GM21367 (cell line): ENCODE results near the gene GART.
"Not testable (repeated sequence)": the region's sequence is repeated elsewhere in the genome, so short reads cannot be mapped to it uniquely, and the experiment has no call there.

Experiments used
- ATAC-seq: cut with Tn5 transposase; IDR thresholded peaks from one replicate; pipeline ENCODE4 v1.9.1; 2021; ENCODE audit not compliant: unreplicated experiment

GART gene

DNA sequence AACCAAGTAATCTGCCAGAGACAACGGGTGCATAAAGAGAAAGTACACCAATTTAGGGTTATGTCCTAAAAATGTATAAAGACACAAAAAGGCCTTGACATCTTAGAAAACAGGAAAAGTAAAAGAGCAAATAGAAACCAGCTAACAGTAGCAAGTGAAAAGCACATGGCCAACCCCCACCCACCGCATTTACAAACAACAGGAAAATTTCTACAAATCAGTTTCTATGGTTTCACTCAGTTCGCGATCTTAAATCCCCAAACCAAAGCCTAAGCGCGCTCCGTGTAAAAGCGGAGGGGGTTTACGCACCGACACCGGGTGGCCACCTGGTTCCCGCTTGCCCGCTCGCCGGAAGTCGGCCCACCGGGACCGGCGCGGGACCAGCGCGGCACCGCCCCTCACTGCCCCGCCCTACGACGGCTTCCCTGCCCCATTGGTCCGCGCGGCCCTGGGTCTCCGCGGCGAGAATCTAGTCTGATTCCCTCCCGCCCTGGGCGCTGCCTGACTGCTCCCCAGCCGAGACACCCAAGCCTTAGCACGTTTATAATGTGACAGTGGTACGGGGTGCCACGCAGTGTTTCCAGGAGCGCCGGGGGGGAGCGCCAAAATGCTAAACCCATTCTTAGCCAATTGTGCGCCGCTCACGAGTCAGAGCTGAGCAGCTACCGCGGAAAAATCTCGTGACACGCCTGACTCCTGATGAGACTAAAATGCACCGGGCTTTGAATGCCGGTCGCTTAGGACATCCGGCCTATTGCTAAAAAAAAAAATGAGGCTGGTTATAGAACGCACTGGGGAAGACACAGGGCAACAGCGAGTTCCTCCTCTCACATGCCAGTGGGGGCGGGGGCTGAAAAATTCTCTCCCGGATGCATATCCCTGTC, at the start of gene GART:
Gene GART (minus strand): TSS at position 362 of the 884 bp plus-strand sequence. CDS start 2,802 bp downstream, outside the sequence.
- peak; percentile 41 for ATAC-seq

DNA sequence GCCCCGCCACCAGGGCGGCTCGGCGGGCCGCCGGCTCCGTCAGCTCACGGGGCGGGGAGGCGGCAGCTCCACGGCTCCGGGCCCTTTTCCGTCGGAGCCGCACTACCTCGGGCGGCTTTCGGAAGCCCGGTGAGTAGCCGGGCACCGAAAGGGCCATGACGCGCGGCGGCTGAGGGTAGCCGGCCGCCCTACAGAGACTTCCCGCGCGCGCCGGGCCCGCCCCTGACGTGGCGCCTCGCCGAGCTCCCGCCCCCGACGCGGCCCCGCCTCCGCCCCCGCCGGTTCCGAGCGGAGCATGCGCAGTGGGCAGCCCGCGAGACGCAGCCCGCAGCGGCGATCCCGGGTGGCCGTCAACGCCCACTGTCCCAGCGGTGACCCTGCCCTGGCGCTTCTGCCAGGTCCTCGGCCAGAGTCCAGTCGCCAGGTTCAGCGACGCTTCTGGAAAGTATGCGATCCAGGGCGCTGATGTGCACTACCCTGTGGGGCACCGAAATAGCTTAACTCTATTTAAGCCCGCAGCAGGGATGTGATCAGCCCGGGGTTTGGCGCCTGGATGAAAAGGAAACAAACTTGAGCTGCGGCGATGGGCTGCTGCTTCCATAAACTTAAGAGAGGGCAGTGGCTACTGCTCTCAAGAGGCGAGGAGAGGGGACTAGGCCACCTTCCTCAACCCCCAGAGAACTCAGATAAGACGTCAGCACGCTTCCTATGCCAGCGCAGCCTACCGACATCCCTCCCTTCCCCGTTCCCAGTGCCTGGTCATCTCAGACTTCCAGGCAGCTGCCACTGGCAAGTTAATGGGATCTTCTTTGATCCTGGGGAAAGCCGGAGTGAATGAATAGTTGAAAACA, 46.8 kb upstream of the GART start, which contains the start of gene DONSON:
Gene DONSON (minus strand): TSS at position 200 of the 851 bp plus-strand sequence. CDS start 43 bp downstream, at position 157.
- peak; percentile 80 for ATAC-seq

DNA sequence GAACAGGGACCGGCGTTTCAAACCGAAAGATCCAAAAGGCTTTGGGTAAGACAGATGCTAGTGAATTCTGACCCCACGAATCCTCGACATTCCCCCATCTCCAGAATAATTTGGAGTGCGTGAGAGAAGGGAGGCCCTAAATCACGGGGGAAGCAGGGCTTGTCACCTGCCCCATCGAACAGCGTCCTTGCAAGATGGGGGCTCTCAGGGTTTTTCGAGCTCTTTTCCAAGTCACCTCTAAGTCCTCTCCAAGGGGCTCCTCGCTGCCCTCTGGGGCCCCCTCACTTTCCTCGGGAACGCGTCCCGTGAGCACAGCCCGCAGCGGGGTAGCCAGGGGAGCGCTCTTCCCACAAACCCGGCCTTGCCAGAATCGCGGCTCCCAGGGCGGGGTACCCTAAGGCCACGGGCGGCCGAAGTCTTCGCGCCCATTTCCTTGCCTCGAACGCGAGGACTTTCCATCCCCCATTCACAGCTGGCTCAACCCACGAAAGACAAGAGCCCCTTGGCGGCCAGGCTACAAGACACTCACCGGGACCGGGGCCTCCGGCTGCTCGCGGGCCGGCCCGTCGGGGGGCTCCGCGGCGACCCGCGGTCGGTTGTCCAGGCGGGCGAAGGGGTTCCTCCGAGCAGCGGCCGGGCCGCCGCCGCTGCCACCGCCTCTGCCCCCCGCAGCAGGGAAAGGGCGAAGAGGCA, 46.0 kb upstream of the GART start:
- ATAC-seq, result peak; percentile 23

DNA sequence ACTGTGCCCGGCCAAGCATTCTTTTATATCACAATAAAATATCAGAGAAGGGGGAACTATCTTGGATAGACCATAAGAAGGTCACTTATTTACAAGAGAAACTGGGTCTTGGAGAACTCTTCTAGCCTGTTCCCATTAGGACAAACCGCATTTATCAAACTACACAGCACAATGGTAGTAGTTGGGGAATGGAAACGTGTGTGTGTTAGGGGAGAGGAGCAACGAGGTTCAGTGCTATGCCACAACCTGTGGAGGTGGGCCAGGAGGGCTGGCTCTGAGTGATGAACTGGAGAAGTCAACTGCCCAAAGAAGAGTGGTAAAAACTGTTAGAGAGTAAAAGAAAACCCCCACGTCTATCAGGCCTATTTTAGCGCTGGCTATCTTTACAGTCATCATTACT, 45.0 kb upstream of the GART start:
- ATAC-seq, result no peak

DNA sequence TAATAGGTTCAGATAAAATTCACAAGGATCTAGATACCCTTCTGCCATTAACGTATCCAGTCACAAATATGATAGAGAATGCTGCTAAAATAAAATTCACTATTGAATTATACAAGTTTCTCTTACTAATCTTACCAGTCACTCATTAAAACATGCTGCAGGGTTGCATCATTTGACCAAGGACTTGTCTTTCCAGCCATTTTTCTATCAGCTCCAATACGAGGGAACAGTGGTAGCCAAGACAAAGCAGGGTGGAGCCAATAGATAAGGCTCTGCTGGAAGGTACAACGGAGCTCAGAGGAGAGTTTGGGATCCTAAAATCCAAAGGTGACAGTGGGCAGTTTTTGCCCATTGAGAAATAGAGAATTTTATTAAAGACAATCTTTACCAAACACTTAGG, 42.5 kb upstream of the GART start:
- no peak for ATAC-seq

DNA sequence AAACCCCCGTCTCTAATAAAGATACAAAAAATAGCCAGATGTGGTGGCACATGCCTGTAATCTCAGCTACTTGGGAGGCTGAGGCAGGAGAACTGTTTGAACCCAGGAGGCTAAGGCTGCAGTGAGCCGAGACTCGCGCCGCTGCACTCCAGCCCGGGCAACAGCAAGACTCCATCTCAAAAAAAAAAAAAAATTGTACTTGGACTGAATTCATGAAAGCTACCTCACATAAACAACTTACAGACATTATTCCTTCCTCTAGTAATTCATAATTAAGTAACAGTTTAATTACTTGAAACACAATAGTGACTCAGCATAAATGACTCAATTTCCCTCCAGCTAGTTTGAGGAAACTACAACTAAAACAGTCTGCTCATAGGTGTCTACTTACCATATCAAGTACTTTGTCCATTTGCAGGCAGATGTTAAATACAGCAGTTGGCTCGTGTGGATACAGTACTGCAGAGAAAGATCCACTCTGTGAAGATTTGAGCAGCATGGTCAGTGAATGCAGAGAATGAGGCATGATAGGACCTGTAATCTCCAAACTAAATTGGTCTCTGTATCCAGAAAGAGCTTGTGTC, 37.1 kb upstream of the GART start:
- no peak for ATAC-seq

DNA sequence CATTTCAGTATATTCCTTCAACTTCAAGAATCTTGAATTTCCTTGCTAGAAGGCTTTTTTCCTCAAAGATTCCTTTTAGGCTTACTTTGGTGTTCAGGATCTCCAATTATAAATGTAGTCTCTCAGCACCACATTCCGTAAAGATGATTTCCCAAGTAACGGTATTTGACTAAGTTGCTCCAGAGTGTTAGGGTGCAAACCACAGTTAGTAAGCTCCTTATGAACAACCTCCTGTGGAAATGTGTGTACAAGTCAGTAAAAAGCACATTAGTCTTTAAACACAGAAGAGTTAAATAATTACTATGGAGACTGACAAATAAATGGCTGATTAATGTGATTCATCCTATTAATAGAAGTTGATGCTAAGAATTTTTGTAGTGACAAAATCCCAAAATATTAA, 36.3 kb upstream of the GART start:
- ATAC-seq, result no peak

DNA sequence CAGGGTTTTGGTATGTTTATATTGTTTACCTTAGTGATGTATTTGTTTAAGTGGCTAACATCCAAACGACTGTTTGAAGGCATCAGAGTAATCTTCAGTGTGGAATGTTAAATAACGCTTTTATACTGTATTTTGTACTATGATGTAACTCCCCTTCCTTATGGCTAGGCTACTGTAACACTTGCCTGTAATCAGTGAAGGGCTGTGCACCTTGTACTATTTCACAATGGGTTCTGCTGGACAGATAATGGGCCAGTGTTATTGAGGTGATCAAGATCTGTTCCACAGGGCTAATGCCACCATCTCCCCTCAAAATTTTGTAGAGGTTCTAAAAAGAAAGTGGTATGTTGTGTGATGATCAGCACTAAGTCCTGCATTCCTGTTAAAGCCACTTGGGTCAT, 34.8 kb upstream of the GART start:
- not testable (repeated sequence) for ATAC-seq

DNA sequence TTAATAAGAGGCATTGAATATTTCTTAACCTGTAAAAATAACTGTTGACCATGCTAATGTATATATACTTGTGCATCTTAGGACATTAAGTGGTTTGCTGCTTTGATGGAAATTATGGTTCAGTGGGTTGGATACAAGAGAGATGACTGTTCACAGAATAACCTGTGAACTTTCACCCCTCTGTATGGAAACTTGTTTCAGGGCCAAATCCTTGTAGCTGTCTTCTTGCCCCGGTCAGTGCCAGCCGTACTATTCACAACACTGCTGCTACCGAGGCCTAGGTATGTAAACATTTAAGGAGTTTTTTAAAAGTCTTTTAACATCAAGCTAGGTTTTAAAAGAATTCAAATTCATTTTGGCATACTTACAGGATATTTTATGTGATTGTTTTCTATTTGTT, 30.4 kb upstream of the GART start:
- ATAC-seq, result no peak

DNA sequence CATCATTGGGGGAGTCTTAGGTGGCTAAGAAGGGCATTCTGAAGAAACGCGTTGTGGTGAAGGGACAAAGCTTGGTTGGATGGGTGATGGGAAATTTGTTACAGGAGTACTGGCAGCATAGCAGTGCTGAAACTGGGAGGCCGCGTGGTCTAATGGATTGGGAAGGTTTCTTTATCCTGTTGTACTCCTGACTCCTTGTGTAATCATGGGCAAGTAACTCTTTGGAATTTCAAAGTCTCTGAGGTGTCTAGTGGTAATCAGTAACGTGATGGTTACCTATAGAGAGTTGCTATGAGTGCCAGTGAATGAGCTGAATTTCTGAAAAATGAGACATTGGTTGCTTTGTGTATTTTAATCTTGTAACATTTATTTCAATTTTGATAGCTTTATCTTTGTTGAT, 28.1 kb upstream of the GART start:
- ATAC-seq, result no peak

DNA sequence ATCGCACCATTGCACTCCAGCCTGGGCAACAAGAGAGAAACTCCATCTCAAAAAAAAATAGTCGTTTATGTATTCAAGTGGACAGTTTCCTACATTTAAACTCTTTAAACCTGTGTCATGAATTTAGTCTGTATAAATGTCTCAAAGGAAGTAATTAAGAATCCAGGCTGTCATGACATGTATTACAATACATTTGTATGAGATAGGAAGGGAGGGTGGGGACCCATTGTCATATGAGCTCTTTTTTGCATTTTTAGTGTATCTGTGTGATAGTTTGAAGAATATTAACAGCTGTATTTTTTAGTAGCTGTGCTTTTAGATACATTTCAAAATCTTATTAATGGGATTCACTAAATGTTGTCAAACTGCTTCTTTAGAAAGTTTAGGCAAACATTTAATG, 26.5 kb upstream of the GART start:
- ATAC-seq, result no peak

DNA sequence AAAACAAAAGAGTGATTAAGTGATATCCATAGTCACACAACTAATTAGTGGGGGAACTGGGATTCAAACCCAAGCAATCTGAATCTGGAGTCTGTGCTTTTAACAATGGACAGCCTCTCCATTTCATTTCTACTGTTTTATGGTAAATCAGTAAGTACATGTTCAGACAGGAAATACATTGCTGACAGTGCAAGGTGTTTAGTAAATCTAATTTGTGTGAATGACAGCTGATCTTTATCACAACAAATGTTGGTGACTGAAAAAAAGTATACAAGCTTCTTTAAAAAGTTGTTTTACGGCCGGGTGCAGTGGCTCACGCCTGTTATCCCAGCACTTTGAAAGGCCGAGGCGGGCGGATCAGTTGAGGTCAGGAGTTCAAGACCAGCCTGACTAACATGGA, 26.0 kb upstream of the GART start:
- no peak for ATAC-seq

DNA sequence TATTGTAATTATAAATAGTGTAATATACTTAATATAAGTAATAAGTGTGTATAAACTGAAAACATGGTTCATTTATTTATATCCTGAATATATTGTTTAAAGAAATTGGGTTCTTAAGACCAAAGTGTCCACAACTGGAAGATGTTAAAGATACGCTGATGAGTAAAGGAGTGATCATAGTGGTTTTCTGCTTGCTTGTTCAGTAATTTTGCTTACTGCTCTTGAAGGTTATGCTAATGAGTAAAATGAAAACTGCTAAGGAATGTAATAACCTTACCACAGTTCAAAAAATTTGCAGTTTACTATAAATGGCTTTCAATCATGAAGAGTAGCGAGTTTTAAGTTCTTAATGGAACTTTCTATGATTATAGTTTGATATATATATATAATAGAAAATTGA, 24.6 kb upstream of the GART start:
- no peak for ATAC-seq

DNA sequence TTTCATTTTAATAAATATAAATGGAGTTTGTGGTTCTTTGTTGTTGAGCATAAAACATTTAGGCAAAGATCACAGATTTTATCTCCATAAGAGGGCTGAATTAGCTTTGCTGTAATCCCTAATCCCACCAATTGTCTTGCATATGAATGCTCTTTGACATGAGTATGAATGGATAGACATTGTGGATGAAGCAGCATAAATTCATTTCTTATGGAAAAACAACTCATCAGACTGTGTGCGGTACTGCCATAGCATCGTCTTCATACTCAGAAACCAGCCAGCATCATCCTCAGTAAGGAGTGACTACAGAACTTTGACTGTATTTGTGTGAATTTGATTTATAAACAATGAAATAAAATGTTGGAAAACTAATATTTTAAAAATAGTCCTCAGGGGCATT, 20.5 kb upstream of the GART start:
- ATAC-seq, result no peak

DNA sequence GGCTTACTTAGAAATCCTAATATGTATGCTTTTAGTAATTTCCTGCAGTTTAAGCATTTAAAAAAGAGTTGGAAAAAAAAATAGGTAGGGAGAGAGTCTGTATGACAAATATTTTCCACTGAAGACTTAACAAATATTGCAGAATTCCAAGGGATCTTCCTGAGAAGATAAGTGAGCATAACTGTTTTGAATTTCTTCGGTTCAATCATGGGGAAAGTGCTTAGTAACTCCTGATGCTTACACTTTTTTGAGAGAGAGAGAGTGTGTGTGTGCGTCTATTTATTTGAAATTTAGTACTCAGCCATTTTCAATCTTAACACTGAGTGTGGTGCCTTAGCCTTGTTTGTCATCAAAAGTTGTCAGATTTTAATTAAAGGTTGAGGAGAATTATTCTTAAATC, 19.5 kb upstream of the GART start:
- no peak for ATAC-seq

DNA sequence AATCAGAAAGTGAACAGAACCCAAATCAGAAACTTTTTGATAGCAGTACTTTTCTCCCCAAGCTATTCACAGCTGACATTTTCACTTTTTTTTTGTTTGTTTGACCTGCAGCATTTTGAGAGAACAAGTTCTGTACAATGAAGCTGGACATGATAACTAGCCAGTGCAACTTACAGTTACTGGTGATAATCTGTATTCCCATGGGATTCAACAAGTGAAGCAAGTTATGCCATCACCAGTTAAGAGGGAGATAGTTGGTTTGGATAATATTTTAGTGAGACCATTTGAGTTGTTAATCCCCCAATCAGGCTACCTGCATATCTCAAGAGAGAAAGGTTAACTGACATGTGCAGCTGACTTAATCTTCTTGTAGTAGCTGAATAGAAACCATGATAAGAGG, 19.0 kb upstream of the GART start:
- no peak for ATAC-seq

DNA sequence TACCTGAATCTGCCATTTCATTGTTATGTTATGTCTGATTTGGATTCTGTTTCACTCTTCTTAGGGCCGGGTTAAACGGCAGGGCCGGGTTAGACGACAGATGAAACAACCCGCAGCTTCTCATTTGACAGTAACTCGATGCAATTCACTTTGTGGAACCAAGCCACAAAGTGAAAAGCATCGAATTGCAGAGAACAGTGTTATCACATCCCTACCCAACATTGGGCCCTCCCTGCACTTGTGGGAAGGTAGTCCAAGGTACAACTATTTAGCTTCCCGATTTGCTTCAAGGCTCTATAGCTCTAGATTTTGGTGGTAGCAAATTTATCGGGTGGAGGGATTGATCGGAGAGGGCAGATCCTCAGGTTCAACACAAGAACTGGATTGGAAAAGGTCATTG, 17.9 kb upstream of the GART start:
- ATAC-seq, result no peak

DNA sequence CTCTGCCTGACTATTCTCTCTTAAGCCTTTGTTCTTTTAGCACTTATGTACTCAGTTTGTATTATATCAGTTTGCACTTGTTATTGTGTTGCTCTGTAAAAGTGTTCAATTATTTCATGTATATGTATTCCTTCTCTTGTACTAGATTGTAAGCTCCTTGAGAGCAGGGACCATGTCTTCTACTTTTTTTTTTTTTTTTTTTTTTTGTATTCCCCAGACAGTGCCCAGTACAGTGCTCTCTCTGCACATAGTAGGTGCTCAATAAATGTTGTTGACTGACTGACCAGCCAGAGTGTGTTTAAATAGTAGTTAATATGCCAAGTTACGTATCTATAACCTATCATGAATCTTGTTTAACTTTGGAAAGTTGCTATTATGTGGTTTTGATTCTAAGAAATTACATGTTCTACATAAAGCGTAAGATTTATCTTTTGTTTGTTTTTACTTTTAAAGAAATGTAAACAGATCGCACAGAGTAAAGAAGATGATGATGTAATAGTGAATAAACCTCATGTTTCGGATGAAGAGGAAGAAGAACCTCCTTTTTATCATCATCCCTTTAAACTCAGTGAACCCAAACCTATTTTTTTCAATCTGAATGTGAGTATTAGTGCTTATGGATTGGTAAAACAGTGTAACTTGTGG, 17.0 kb upstream of the GART start:
- ATAC-seq, result no peak

DNA sequence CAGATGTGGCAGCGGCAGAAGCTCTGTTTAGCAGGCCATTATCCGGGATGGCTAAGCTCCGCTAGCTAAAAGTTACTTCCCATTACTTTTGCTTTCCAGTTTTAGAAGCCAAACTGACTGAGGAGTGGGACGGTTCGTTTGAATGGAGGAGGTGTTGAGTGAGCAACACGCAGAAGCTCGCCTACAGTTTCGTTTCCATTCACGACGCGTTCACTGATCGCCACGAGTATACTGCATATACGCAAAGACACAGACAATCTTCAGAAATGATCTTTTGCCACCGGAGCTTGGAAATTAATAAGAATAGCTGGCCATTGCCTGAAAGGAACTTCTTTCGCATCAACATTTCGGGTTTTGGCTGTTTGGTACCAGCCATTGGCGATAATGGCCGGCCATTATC, 15.5 kb upstream of the GART start:
- no peak for ATAC-seq

DNA sequence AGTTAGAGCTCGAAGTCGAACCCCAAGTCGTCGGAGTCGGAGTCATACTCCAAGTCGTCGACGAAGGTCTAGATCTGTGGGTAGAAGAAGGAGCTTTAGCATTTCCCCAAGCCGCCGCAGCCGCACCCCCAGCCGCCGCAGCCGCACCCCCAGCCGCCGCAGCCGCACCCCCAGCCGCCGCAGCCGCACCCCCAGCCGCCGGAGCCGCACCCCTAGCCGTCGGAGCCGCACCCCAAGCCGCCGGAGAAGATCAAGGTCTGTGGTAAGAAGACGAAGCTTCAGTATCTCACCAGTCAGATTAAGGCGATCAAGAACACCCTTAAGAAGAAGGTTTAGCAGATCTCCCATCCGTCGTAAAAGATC, 13.0 kb upstream of the GART start:
- no peak for ATAC-seq
